Measurements from ENCODE around the gene NOLC1.

DNA sequence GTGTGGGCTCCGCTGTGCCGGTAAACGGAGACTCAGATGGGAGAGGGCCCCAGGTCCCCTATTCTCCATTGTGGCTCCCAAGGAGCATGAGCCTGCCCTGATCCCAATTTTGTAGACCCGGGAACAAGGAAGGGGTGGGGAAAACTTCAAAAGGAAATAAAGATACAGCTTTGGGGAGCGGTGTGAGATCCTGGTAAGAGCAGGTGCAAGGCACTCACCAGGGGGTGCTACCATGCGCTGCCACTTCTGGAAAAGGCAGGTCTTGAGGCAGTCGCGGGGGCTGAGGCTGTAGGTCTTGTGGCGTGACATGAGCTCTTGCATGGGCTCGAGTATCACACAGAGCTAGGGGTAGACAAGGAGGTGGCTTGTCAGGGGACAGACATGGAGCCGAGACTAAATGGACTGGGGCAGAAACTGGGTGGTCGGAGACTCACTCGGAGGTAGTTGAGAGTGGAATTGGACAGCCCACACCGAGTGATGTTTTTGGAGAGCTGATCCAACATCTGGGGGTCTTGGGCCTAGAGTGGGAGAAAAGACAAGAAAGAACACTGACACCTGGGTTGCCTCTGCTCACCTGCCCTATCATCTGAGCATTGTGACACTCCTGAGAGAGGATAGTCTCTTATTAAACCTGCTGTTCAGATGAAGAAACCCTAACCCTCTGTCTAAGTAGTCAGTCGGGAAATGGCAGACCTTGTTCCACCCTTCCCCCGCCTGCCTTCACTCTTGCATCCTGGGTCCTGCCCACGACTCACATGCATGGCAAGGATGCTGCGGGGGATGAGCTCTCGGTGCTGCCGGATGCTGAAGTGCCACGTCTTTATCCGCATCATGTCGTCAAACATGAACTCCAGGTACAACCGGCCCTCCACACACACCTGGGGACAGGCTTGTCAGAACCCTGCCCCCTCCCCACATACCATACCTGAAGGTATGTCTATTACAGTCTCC, 42.7 kb upstream of the NOLC1 start:
- TF ChIP-seq, protein P1, sequence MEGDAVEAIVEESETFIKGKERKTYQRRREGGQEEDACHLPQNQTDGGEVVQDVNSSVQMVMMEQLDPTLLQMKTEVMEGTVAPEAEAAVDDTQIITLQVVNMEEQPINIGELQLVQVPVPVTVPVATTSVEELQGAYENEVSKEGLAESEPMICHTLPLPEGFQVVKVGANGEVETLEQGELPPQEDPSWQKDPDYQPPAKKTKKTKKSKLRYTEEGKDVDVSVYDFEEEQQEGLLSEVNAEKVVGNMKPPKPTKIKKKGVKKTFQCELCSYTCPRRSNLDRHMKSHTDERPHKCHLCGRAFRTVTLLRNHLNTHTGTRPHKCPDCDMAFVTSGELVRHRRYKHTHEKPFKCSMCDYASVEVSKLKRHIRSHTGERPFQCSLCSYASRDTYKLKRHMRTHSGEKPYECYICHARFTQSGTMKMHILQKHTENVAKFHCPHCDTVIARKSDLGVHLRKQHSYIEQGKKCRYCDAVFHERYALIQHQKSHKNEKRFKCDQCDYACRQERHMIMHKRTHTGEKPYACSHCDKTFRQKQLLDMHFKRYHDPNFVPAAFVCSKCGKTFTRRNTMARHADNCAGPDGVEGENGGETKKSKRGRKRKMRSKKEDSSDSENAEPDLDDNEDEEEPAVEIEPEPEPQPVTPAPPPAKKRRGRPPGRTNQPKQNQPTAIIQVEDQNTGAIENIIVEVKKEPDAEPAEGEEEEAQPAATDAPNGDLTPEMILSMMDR (IDR thresholded peaks at IDR 0.05; ENCODE audit: insufficient read depth, low read length, poor library complexity, severe bottlenecking) = no peak
- no peak for TF ChIP-seq EZH2phosphoT487 (conservative IDR thresholded peaks at IDR 0.05; ENCODE audit: low read length)

All from SU-DHL-6 (cell line).